Renal cortical epithelial cell (primary cell): ENCODE measurements around the gene KRT8. TPM values are rescaled to one million over a fixed set of nuclear protein-coding genes. Genes with fewer than 3 reads are reported as not detected.
A peak's percentile ranks its signal among the peaks of the same experiment; 100 is the strongest.
"Not testable (repeated sequence)": the region's sequence is repeated elsewhere in the genome, so short reads cannot be mapped to it uniquely, and the experiment has no call there.

Source experiments
- DNase-seq: peaks from one replicate; pipeline ENCODE4 v3.0.0-alpha.2; 2011; ENCODE audit warnings: low read depth
- total RNA-seq: library from RNA; depleted of rRNA; stranded (reverse); fragments of >200 nt; gene quantifications from 2 replicates; pipeline ENCODE4 v1.2.3, GENCODE V29; 2014

The KRT8 gene
- total RNA-seq, 1 donor from 2014 or later: 390 TPM

DNA sequence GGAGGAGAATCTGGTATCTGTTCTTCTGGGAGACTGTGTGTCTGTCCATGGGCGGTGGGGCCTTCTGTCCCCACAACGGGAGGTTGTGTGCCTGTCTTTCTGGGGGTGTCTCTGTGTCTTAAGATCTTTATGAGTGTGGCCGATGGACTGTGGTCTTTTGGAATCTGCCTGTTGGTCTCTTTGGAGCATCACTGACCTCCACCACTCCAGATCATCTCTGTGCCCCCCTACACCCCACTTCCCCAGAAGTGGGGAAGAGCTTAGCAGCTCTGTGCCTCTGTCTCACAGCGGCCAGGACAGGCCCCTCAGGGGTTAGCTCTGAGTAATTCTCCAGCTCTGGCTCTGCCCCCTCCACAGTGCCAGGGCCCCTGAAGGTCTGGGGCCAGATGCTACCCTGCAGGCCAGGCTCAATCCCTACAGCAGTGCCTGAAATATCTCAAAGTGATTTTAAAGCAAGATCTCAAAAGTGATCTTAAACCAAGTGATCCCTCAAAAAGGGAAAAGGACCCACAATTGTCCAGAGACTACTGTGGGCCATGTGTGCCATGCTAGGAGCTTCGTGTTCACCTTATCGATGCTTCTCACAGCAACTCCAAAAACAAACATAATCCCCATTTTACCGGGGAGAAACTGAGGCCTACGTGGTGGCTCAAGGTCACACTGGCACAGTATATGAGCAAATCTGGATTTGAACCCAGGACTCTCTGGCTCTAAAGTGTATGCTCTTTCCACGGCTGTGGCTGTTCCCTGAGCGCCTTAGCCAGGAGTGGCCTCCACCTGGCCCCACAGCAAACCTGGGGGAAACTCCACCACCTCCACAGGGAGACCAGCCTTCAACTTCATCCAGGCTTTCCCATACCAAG, 30.1 kb downstream of the KRT8 start:
- DNase-seq: no peak

- peak; percentile 82 for DNase-seq
These were observed 30.9 kb downstream of the KRT8 start for GRCh38 chr12:52873832-52874572.

DNA sequence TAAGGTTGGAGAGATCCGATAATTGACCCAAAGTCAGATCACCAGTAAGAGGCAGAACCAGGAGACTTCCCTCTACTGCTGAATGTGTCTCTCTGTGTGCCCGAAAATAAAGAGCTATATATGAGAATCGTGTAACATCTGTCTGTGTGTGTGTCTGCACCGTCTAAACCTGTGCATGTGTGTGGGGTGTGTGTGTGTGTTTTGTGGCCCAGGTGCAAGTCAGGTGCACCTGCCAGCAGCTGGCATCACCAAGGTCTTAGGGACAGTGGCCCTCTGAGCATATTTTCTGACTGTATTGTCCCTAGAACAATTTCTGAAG, 31.4 kb downstream of the KRT8 start:
- no peak for DNase-seq

DNA sequence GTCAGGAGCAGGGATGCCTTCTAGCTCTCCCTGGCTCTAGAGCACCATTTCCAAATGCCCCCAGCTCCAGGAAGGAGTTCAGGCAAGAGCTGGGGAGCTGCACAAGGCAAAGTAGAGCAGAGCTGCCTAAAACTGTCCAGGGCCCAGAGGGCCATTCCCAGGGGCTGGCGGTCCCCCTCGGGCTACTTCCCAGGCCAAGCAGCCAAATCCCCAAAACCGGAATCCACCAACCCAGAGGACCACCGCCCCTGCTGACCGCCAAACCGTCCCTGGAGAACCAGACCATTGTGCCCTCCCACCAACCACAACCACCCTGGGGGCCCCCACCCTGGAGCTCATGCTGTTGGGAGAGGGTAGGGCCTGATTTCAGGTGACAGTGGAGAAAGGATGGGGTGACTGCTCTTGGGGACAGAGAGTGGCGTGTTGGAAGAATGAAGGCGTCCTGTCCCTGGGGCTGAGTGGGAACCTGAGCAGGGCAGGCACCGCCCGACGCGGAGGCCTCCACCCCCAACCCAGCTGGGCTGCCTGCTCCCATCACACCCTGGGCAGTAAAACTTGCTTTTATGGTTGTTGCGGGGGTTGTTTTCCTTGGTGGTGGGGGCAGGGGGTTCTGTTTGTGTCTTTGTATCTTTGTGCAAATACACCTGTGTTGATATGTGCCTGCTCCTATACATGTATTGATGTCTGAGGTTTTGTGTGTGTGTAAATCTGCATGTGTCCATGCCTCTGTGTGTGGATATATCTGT, 32.1 kb downstream of the KRT8 start:
- no peak for DNase-seq

- peak; percentile 90 for DNase-seq
These were observed 33.4 kb downstream of the KRT8 start for GRCh38 chr12:52871291-52872039.

DNA sequence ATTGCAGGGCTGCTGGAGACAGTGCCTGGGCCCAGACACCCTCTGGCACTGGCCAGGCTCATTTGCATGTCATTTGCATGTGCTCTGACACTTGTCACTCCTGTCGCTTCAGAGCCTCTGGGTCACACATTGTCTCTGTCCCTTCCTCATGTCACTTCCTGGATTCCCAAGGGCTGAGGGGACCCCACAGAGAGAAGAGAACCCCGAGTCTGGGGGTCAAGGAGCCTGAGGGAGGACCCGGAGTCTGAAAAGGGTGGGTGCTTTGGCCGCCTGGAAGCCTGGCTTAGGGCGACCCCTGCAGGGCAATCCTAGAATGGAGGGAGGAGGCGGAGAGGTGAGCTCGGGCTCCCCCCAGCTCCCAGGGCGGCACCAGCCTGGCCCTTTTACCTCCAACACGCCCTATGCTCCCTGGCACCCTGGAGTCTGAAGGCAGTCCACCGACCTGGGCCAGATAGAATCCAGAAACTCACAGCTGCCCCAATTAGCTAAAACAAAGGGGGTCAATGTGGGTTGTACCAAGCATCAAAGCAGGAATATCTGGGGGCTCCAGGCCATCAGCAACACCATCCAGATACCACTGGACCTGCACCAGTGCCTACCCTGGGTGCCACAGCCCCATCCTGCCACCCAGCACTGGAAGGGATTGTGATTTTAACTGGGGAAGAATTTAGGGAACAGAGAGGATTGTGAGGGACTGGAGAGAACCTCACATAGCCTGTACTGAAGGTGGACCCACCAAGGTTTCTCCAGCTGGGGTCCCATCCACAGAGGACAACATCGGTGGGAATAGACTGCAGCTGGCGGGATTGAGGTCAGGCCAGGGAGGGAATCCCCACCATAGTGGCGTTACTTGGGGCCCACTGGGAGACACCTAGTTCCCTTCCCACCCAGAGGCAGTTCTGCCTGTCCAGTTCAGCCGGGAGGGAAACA, 34.2 kb downstream of the KRT8 start:
- DNase-seq: no peak

DNA sequence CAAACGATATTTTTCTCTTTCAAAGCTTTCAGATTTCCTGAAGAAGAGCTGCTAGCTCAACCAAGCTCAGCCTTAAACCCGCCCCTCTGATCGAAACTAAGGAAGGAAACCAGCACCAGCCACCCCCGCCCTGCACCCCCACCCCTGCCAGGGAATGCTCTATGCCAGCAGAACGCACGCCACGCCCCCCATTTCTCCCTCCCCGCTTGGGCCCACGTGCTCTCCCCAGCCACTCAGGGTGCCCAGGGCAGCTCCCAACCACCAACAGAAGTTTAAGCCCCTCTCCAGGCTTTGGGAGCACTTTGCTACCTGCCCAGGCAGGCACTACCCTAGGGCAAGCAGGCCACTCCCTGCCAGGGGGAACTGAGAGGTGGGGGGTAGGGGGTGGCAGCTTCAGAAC, 37.2 kb downstream of the KRT8 start:
- no peak for DNase-seq

GRCh38 chr12:52867152-52867551, 37.7 kb downstream of the KRT8 start:
- DNase-seq: no peak

DNA sequence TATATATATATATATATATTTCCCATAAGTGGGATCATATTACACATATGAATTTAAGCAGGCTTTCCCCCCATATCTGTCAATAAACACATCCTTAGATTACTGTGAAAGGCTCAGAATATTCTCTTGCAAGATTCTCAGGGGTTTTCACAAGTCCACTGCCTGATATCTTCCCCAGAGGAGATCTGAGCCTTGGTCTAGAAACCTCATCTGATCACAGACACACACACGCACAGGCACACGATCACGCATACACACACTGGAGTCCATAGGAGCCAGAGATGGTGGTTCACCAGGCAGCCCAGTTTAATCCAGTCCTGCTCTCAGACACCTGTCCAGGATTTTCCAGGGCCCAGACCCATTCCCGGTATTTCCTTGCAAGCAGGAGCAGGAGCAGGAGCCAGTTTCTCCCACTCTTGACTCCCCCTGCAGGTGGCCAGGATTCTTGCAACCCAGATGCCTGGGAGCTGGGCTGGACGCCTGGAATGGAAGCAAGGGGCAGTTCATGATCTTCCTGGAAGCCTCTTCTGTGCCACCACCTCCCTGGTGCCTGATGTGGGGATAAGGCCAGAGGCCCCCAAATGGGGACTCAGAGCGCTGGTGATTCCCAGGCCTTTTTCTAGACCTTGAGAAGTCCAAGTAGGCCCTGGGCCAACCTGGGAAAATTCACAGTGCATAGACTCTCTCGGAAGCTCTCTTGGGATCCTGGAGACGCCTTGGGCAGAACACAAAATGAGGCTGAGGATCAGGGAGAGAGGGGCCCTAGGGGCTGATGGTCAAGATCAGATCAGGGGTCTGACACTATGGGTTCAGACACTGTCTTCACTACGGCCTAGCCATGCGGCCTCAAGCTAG, 39.6 kb downstream of the KRT8 start:
- DNase-seq: peak; percentile 66

- no peak for DNase-seq
These were observed 42.9 kb downstream of the KRT8 start for GRCh38 chr12:52862023-52862422.

GRCh38 chr12:52861511-52861910, 43.4 kb downstream of the KRT8 start:
- DNase-seq: no peak

- peak; percentile 71 for DNase-seq
These were observed 44.6 kb downstream of the KRT8 start for GRCh38 chr12:52860102-52860823.

DNA sequence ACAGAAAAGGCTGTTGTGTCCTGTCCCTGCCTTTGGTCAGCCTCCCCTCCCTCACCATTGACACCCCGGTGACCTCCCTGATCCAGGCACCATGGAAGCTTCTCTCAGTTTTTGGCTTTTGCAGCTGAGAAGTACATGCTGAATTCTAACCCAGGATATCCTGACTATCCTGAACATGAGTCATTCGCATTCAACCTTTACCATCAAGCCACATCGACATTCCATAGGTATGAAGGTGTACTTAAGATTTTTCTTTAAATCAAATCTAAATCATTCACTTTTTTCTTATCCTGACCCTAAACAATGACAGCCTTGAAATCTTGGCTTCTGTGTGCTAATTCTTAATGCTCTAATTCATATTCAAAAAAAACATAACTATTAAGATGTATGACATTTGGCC, 47.4 kb downstream of the KRT8 start:
- DNase-seq: no peak

DNA sequence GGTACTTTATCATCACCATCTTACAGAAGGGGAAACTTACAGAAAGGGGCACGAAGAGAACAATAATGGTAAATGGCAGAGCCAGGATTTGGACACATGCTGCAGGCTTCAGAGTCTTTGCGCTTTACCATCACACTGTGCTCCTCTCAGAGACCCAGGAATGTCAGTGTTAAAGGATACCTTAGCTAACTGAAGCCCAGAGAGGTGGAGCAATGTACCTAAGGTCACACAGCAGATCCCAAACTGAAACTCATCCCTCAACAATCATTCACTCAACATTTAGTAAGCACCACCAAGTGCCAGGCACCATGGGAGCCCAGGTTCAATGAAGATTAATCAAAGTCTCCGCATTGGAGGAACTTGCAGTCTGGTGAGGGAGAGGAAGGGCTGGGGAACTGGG, 48.1 kb downstream of the KRT8 start:
- DNase-seq: no peak

DNA sequence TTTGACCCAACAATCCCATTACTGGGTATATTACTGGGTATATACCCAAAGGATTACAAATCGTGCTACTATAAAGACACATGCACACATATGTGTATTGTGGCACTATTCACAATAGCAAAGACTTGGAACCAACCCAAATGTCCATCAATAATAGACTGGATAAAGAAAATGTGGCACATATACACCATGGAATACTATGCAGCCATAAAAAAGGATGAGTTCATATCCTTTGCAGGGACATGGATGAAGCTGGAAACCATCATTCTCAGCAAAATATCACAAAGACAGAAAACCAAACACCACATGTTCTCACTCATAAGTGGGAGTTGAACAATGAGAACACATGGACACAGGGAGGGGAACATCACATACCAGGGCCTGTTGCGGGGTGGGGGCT, 48.8 kb downstream of the KRT8 start:
- not testable (repeated sequence) for DNase-seq

DNA sequence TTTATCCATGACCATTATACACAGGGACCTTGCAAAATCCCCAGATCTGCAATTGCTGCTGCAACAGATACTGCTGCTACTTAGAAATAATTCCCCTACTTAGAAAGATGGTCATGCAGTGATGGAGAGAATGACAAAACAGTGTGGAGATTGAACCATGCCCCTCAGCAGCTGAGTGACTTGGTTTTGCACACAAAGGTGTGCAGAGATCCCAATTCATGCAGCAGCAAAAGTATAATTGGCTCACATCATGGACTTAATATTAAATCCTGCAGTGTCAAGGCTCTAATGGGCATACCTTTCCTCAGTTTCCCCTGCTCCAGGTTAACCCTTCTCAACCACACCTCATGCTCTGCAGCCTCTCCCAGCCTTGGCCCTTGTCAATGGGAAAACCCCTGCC, 53.1 kb downstream of the KRT8 start:
- no peak for DNase-seq

DNA sequence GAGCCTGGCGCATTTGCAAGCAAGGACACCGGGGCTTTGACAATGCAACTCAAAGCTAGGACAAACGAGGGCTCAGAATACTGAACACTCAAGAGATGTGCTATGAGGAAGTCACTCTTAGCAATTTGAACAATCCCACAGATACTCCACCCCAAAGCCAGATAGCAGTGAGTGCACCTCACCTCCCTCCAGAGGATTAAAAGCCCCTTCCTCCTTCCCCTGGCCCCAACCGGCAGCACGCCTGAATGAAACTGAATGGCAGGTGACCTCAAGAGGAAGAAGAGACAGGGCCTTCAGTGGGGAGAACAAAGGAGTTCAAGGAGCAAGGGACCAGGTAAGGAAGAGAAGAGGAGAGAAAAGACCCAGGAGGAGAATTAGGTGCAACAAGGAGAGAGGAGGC, 54.2 kb downstream of the KRT8 start:
- DNase-seq: no peak

- no peak for DNase-seq
These were observed 55.4 kb downstream of the KRT8 start for GRCh38 chr12:52849511-52849910.

- no peak for DNase-seq
These were observed 56.1 kb downstream of the KRT8 start, which contains the start of gene KRT78 for GRCh38 chr12:52848661-52849255. Gene KRT78 (minus strand): TSS chr12:52848994. CDS start chr12:52848930, 64 bp downstream.
